Skeletal muscle tissue (tissue), 4 donors: ENCODE measurements around the gene TNFRSF25. TPM values are rescaled to one million over a fixed set of nuclear protein-coding genes. Genes with fewer than 3 reads are reported as not detected.

Source experiments
- H3K27ac ChIP-seq: one replicate; pipeline ENCODE4 v1.7.0; 2013; ENCODE audit warnings: mild to moderate bottlenecking, low read depth, low read length, inconsistent platforms
- H3K27me3 ChIP-seq, 3 donors: one replicate each; pipeline ENCODE4 v1.7.0; 2013; ENCODE audit warnings: low read length in 3 of 3; ENCODE audit not compliant: control insufficient read depth in 3 of 3, insufficient read depth in 3 of 3
- H3K36me3 ChIP-seq, 3 donors: one replicate each; pipeline ENCODE4 v1.7.0; 2013; ENCODE audit warnings: low read length in 3 of 3; ENCODE audit not compliant: control insufficient read depth in 3 of 3, insufficient read depth in 3 of 3
- H3K4me1 ChIP-seq, 3 donors: one replicate each; pipeline ENCODE4 v1.7.0; 2013; ENCODE audit warnings: low read length in 3 of 3, mild to moderate bottlenecking in 3 of 3; ENCODE audit not compliant: control insufficient read depth in 3 of 3, insufficient read depth in 3 of 3
- H3K4me3 ChIP-seq, 3 donors: one replicate each; pipeline ENCODE4 v1.7.0; 2013; ENCODE audit warnings: low read length in 3 of 3
- H3K9ac ChIP-seq, 3 donors: one replicate each; pipeline ENCODE4 v1.7.0; 2013; ENCODE audit warnings: low read length in 3 of 3, mild to moderate bottlenecking in 3 of 3, moderate library complexity in 2 of 3, low read depth in 1 of 3
- H3K9me3 ChIP-seq, 3 donors: one replicate each; pipeline ENCODE4 v1.7.0; 2013; ENCODE audit warnings: low read length in 3 of 3; ENCODE audit not compliant: control insufficient read depth in 3 of 3
- total RNA-seq: library from RNA; depleted of rRNA; stranded (reverse); fragments of >200 nt; gene quantifications from one replicate; pipeline ENCODE4 v1.2.3, GENCODE V29; 2014
- donor health status: Osteomylitis.

Gene TNFRSF25
- total RNA-seq, 1 donor from 2014 or later = 3.7 TPM

DNA sequence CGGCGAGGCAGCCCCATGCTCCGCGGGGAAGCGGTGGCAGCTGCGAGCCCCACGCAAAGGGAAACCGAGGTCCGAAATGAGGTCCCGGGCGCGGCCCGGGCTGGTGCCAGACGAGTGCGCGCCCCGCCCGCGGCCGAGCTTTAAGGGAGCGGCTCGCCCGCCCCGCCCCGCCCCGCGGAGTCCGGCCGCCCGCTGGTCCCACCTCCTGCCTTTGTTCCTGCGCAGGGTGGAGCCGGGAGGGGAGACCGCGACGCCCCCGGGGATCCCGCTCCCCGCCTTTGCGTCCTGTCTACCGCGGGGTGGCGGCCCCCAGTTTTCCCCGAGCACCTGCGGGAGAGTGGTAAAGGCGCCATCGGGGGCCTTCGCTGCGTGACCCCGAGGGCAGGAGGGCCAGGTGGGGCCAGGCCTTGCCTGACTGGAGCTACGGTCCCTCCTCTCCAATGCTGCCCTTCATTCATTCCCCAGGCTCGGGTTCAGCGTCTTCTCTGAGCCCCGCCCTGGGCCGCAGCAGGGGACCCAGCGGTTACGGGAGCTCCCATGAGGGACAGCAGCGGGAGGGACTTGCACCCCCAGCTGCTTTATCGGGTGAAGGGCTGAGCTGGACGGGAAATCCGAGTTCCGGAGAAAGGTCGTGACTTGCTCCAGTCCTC is 46.0 kb downstream of the TNFRSF25 start, which contains the start of gene HES2:
Gene HES2 (minus strand): TSS at position 116 of the 650 bp plus-strand sequence. CDS start 99 bp downstream, at position 17.
- Histone ChIP-seq H3K4me1 (peaks cover 14 to 28% (median 26%) of the 10 kb centered on the region in 3 donors), H3K27ac (no peak within 1 kb of the TSS), H3K4me3 (peak within 1 kb of the TSS; percentile 9 to 51 (median 22)), H3K27me3 (peaks cover 82 to 88% (median 83%) of the 10 kb centered on the region in 3 donors), H3K9ac (no peak within 1 kb of the TSS), H3K36me3 (no peaks in the 10 kb centered on the region), H3K9me3 (no peaks in the 10 kb centered on the region)

DNA sequence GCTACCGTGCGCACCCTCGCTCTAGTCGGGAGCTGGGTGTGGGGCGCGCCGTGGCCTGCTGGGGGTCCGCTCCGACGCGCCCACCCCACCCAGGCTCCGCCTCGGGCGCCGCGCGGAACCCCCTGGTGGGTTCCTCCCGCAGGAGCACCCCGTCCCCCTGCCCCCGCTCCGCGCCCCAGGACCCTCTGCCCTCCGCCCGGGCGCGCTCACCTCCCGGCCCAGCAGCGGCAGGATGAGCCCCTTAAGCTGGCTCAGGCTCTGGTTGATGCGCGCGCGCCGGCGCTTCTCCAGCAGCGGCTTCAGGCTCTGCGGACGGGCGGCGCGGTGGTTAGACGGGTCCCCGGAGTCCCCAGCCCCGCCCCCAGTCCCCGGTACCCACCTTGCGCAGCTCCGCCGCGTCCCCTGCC is 46.6 kb downstream of the TNFRSF25 start:
- no peak overlapping the region for H3K4me3 ChIP-seq
- H3K27ac ChIP-seq = no peak overlapping the region
- H3K9me3 ChIP-seq = no peaks in the 10 kb centered on the region
- H3K9ac ChIP-seq = no peak overlapping the region
- H3K27me3 ChIP-seq = peaks cover 84 to 90% (median 84%) of the 10 kb centered on the region in 3 donors
- H3K4me1 ChIP-seq = peaks cover 14 to 28% (median 26%) of the 10 kb centered on the region in 3 donors
- H3K36me3 ChIP-seq = no peaks in the 10 kb centered on the region

DNA sequence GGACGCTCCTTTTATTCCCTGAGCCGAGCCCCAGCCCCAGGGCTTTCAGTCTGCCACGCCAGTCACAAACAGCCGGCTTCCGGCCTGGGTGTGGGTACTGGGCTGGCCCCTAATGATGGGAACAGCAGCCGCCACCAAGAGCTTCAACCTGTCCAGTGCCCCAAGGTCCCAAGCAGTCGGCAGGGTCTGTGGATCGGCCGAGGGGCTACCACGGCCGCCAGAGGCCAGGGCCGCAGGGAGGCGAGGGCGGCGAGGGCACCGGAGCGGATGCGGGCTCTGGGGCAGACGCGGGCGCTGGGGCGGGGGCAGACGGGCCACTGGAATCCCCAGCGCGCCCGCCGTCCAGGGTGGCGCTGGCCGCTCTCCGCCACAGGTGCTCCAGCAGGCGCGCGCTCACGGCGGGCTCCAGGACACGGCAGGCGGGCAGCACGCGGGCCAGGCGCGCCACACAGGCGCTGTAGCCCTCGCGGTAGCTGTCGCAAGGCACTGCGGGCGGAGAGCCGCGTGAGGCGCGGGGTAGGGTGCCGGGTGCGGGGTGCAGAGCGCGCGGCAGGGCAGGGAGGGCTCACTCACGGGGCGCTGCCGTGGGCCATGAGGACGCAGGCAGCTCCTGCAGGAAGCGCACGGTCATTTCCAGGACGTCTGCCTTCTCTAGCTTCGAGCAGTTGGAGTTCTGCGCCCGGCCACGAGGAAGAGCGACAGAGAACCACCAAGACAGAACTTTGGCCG is 47.1 kb downstream of the TNFRSF25 start:
- Histone ChIP-seq H3K27me3 (peaks cover 82 to 88% (median 83%) of the 10 kb centered on the region in 3 donors), H3K4me1 (peaks cover 14 to 23% (median 21%) of the 10 kb centered on the region in 3 donors), H3K9ac (no peak overlapping the region), H3K36me3 (no peaks in the 10 kb centered on the region), H3K27ac (no peak overlapping the region), H3K4me3 (no peak overlapping the region), H3K9me3 (no peaks in the 10 kb centered on the region)

DNA sequence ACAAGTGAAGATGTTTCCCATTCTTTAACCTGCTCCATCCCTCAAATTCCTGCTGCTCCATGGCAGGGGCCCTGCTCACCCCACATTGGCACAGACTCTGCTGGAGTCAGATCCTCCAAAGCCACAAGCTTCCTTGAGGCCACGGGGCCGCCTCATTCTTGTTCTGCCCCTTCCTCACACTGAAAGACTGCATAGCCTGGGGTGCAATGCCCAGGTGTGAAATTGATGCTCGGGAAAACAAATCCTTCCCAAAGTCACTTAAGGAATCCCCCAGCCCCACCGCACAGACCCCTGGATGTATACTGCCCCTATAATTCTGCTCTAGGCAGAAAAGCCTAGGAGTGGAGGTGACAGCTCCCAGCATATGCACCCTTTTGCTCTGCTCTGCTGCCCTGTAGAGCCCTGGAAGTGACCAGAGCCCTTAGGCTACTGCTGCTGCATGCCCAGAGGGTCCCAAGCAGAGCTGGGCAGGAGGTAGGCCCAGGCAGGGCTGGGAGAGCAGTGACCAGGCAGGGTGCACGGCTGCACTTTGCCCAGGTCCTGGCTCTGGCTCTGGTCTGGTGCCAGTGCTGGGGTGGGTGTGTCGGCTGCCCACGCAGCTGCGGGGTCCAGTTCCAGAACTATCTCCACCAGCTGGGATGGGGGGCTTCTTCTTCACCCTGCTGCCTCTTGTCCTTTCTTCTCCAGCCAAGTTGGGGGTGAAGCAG is 47.9 kb downstream of the TNFRSF25 start:
- H3K9me3 ChIP-seq = no peaks in the 10 kb centered on the region
- H3K4me1 ChIP-seq = peaks cover 9 to 15% (median 15%) of the 10 kb centered on the region in 3 donors
- H3K36me3 ChIP-seq = no peaks in the 10 kb centered on the region
- H3K27me3 ChIP-seq = peaks cover 75 to 86% (median 75%) of the 10 kb centered on the region in 3 donors
- H3K4me3 ChIP-seq = no peak overlapping the region
- H3K9ac ChIP-seq = no peak overlapping the region
- no peak overlapping the region for H3K27ac ChIP-seq

DNA sequence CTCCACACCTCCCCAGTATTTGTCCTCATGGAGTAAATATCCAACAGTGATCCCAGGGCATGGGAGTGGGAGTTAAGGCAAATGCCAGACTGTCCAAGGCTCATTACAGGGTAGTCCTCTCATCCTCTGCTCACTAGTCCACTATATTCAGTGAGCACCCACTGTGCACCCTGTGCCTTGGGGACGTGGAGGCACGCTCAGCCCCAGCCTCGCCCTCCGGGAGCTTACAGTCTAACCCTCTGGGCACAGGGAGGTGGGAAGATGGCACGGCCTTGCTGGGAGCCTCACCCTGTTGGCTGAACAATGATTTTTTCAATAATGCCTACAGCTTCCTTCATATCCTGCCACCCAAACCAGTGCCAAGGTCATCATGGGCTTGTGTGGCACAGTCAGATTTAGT is 49.1 kb downstream of the TNFRSF25 start:
- Histone ChIP-seq H3K4me3 (no peak overlapping the region), H3K4me1 (peaks cover 7 to 11% (median 10%) of the 10 kb centered on the region in 3 donors), H3K27me3 (peaks cover 70 to 85% (median 71%) of the 10 kb centered on the region in 3 donors), H3K27ac (no peak overlapping the region), H3K9ac (no peak overlapping the region), H3K9me3 (no peaks in the 10 kb centered on the region), H3K36me3 (no peaks in the 10 kb centered on the region)

DNA sequence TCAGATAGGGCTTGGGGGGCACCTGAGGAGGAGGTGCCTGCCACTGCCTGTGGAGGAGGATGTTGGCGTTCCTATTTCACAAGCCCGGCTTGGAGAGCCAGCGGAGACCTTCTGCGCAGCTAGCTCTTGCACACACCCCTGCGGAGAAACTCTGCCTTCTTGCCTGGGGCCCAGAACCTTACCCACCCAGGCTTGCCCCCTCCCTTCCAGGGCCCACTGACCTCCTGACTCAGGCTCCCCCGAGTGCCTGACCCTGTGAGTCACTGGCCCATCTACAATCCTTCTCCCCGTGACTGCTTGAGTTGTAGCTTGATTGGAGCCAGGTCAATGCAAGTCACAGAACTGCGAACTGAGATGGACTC is 49.7 kb downstream of the TNFRSF25 start:
- H3K9me3 ChIP-seq = no peaks in the 10 kb centered on the region
- H3K36me3 ChIP-seq = no peaks in the 10 kb centered on the region
- H3K4me3 ChIP-seq = no peak overlapping the region
- H3K27ac ChIP-seq = no peak overlapping the region
- H3K4me1 ChIP-seq = peaks cover 7 to 11% (median 10%) of the 10 kb centered on the region in 3 donors
- H3K27me3 ChIP-seq = peaks cover 65 to 82% (median 67%) of the 10 kb centered on the region in 3 donors
- no peak overlapping the region for H3K9ac ChIP-seq

DNA sequence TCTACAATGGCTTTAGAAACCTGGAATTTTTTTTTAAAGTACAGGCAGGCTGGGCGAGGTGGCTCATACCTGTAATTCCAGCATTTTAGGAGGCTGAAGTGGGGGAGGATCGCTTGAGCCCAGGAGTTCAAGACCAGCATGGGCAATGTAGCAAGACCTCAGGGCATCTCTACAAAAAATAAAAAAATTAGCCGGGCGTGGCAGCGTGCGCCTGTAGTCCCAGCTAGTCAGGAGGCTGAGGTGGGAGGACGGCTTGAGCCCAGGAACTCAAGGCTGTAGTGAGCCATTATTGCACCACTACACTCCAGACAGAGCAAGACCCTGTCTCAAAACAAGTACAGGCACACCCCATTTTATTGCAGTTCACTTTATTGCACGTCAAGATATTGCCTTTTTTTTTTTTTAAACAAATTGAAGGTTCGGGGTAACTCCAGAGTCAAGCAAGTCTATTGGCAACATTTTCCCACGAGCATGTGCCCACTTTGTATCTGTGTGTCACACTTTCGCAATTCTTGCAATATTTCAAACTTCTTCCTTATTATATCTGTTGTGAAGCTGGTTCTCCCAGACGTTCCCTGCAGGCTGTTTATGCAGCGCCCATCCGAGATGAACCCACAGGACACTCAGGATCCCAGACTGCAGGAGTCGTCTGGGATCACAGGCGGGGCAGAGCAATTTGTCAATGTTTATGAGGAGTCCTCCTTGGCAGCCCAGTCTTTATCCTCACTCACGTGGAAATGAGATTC is 50.9 kb downstream of the TNFRSF25 start:
- no peak overlapping the region for H3K27ac ChIP-seq
- no peaks in the 10 kb centered on the region for H3K9me3 ChIP-seq
- peaks cover 2 to 3% (median 2%) of the 10 kb centered on the region in 3 donors for H3K4me1 ChIP-seq
- peaks cover 55 to 78% (median 61%) of the 10 kb centered on the region in 3 donors for H3K27me3 ChIP-seq
- no peak overlapping the region for H3K9ac ChIP-seq
- no peak overlapping the region for H3K4me3 ChIP-seq
- no peaks in the 10 kb centered on the region for H3K36me3 ChIP-seq

DNA sequence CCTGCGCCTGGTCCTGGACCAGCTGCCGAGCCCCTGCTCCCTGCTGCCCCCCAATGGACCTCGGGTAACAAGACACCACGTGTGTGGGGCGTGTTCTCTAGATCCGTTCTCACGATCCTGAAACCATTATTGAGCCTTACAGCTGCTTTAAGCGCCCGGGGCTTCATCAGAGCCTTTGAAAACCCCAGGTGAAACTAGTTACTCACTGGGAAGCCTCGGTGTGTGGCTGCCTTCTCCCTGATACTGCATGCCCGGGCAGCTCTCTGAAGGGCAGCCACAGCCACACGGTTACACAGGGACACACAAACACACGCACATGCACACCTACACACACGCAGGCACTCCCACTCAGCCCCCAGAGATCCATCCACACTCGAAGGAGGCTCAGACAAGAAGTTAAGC is 51.5 kb downstream of the TNFRSF25 start:
- Histone ChIP-seq H3K4me3 (no peak overlapping the region), H3K9ac (peak overlapping the region in 1 of 3 donors; percentile 8), H3K4me1 (peaks cover 0 to 2% (median 0%) of the 10 kb centered on the region in 3 donors), H3K36me3 (no peaks in the 10 kb centered on the region), H3K9me3 (no peaks in the 10 kb centered on the region), H3K27me3 (peaks cover 53 to 73% (median 59%) of the 10 kb centered on the region in 3 donors), H3K27ac (no peak overlapping the region)

DNA sequence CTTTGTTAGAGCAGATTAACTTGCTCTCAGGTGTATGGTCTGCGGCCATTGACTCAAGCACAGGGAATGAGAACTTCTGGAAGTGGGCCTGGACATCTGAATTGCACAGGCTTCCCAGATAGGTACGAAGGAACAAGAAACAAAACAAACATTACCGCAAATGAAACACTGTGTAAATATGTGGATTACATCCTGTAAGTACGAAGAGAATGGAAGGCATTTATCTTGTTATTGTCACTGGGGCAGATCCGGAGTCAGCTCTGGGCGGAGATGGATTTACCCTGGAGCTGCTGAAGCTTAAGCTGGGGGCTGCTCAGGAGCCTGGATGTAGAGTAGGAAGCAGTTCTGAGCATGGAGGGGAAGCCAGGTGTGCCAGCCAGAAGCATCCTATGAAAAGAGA is 53.1 kb downstream of the TNFRSF25 start:
- H3K9me3 ChIP-seq = no peaks in the 10 kb centered on the region
- peaks cover 40 to 59% (median 46%) of the 10 kb centered on the region in 3 donors for H3K27me3 ChIP-seq
- H3K36me3 ChIP-seq = no peaks in the 10 kb centered on the region
- H3K27ac ChIP-seq = no peak overlapping the region
- H3K9ac ChIP-seq = no peak overlapping the region
- H3K4me1 ChIP-seq = no peaks in the 10 kb centered on the region
- H3K4me3 ChIP-seq = no peak overlapping the region
